Fibroblast of lung (primary cell): Measurements from ENCODE around the gene PC. TPM values are rescaled to one million over a fixed set of nuclear protein-coding genes. Genes with fewer than 3 reads are reported as not detected.
A peak's percentile ranks its signal among the peaks of the same experiment; 100 is the strongest.

Experiments
- DNase-seq, 2 donors: peaks; one replicate each; pipeline versions ENCODE4 v3.0.0 to v3.0.0-alpha.2; 2010; ENCODE audit warnings: low read depth in 2 of 2
- H2AFZ ChIP-seq: 2 replicates; pipeline ENCODE4 v1.5.1; 2012; ENCODE audit warnings: low read length, control low read depth, inconsistent platforms
- H3K27ac ChIP-seq: 2 replicates; pipeline ENCODE4 v1.5.1; 2011; ENCODE audit warnings: low read length, control low read depth; ENCODE audit not compliant: insufficient read depth
- H3K27me3 ChIP-seq: 2 replicates; pipeline ENCODE4 v1.5.1; 2011; ENCODE audit warnings: mild to moderate bottlenecking, low read length; ENCODE audit not compliant: control insufficient read depth, insufficient read depth
- H3K36me3 ChIP-seq: 2 replicates; pipeline ENCODE4 v1.5.1; 2011; ENCODE audit warnings: low read length; ENCODE audit not compliant: control insufficient read depth, insufficient read depth
- H3K4me1 ChIP-seq: 2 replicates; pipeline ENCODE4 v1.5.1; 2011; ENCODE audit warnings: low read length; ENCODE audit not compliant: control insufficient read depth, insufficient read depth; ENCODE audit errors: extremely low read depth
- H3K4me2 ChIP-seq: 2 replicates; pipeline ENCODE4 v1.5.1; 2011; ENCODE audit warnings: low read length, control low read depth; ENCODE audit not compliant: insufficient read depth; ENCODE audit errors: extremely low read depth
- H3K4me3 ChIP-seq, 4 experiments: fragments of 200-600 bp in 1 of 4; sonication (generic) in 1 of 4; replicated peaks in 1 of 4; 2 replicates each; pipeline ENCODE4 v1.5.1; 2011 to 2016; ENCODE audit warnings: low read length in 4 of 4, low read depth in 3 of 4, mild to moderate bottlenecking in 3 of 4, control low read depth in 2 of 4, inconsistent platforms in 1 of 4, mixed read lengths in 1 of 4; ENCODE audit not compliant: insufficient read depth in 1 of 4; ENCODE audit errors: control extremely low read depth in 1 of 4
- H3K79me2 ChIP-seq: 2 replicates; pipeline ENCODE4 v1.5.1; 2012; ENCODE audit warnings: mild to moderate bottlenecking, low read length, inconsistent platforms; ENCODE audit not compliant: control insufficient read depth, insufficient read depth
- H3K9ac ChIP-seq: 2 replicates; pipeline ENCODE4 v1.5.1; 2011; ENCODE audit warnings: mild to moderate bottlenecking, low read length, control low read depth; ENCODE audit not compliant: insufficient read depth
- H3K9me3 ChIP-seq: 2 replicates; pipeline ENCODE4 v1.5.1; 2012; ENCODE audit warnings: low read depth, low read length; ENCODE audit not compliant: control insufficient read depth, insufficient read depth
- H4K20me1 ChIP-seq: 2 replicates; pipeline ENCODE4 v1.5.1; 2011; ENCODE audit warnings: low read length; ENCODE audit not compliant: control insufficient read depth, insufficient read depth; ENCODE audit errors: extremely low read depth
- CTCF ChIP-seq, 2 donors: IDR thresholded peaks in 1 of 2; conservative IDR thresholded peaks in 1 of 2; 1 replicate in 1 of 2; 2 replicates in 1 of 2; pipeline ENCODE4 v1.5.1; 2011 to 2012; ENCODE audit warnings: low read length in 2 of 2, control low read depth in 1 of 2, inconsistent platforms in 1 of 2, low read depth in 1 of 2, mild to moderate bottlenecking in 1 of 2
- EZH2 ChIP-seq: IDR thresholded peaks from 2 replicates; pipeline ENCODE4 v1.5.1; 2012; ENCODE audit warnings: low read length, control low read depth, mild to moderate bottlenecking; ENCODE audit errors: missing control alignments
- polyA plus RNA-seq, 2 donors: library from polyadenylated mRNA; depleted of rRNA in 1 of 2; stranded (reverse) in 1 of 2; unstranded in 1 of 2; fragments of >200 nt; gene quantifications; 2 replicates each; pipeline ENCODE4 v1.2.1, GENCODE V29; 2011 to 2012; ENCODE audit warnings: missing spikeins in 1 of 2
- total RNA-seq: library from RNA; depleted of rRNA; stranded (reverse); fragments of >200 nt; gene quantifications from 2 replicates; pipeline ENCODE4 v1.2.1, GENCODE V29; 2014

Gene PC
- total and polyA plus RNA-seq, 2 donors (not counting 1 experiment from before 2014, with no cell fraction given): 5.1 to 22.8 TPM

GRCh38 chr11:66869567-66869870 lies 88.7 kb downstream of the PC start:
- H3K36me3 ChIP-seq: no peaks in the 10 kb centered on the region
- H4K20me1 ChIP-seq: no peaks in the 10 kb centered on the region
- no peak overlapping the region for H3K27ac ChIP-seq
- no peaks in the 10 kb centered on the region for H3K79me2 ChIP-seq
- no peaks in the 10 kb centered on the region for H3K4me1 ChIP-seq
- H3K9ac ChIP-seq: no peak overlapping the region
- DNase-seq: no peak
- H3K9me3 ChIP-seq: no peaks in the 10 kb centered on the region
- H3K27me3 ChIP-seq: no peaks in the 10 kb centered on the region
- TF ChIP-seq CTCF (conservative IDR thresholded peaks at IDR 0.05 in 1 of 2, IDR thresholded peaks at IDR 0.05 in 1 of 2; ENCODE audit: low read depth in 1 of 2, low read length in 2 of 2): no peak
- TF ChIP-seq EZH2: no peak
- H2AFZ ChIP-seq: no peak overlapping the region
- H3K4me3 ChIP-seq: no peak overlapping the region
- no peak overlapping the region for H3K4me2 ChIP-seq

- no peaks in the 10 kb centered on the region for H3K9me3 ChIP-seq
- H3K27ac ChIP-seq: no peak overlapping the region
- no peak overlapping the region for H3K4me3 ChIP-seq
- no peak for TF ChIP-seq CTCF (conservative IDR thresholded peaks at IDR 0.05 in 1 of 2, IDR thresholded peaks at IDR 0.05 in 1 of 2; ENCODE audit: low read depth in 1 of 2, low read length in 2 of 2)
- H3K4me2 ChIP-seq: no peak overlapping the region
- H3K4me1 ChIP-seq: no peaks in the 10 kb centered on the region
- H4K20me1 ChIP-seq: no peaks in the 10 kb centered on the region
- no peaks in the 10 kb centered on the region for H3K79me2 ChIP-seq
- no peaks in the 10 kb centered on the region for H3K27me3 ChIP-seq
- no peaks in the 10 kb centered on the region for H3K36me3 ChIP-seq
- no peak overlapping the region for H2AFZ ChIP-seq
- no peak overlapping the region for H3K9ac ChIP-seq
- peak in 1 of 2 donors; percentile 15 for DNase-seq
Measured at GRCh38 chr11:66868726-66869566, 89.2 kb downstream of the PC start.

GRCh38 chr11:66868082-66868725 lies 90.0 kb downstream of the PC start:
- Histone ChIP-seq H3K4me2 (no peak overlapping the region), H3K36me3 (peaks cover 2% of the 10 kb centered on the region), H3K9ac (no peak overlapping the region), H3K27me3 (no peaks in the 10 kb centered on the region), H3K4me1 (no peaks in the 10 kb centered on the region), H4K20me1 (no peaks in the 10 kb centered on the region), H3K9me3 (no peaks in the 10 kb centered on the region), H2AFZ (no peak overlapping the region), H3K4me3 (no peak overlapping the region), H3K79me2 (no peaks in the 10 kb centered on the region), H3K27ac (no peak overlapping the region)
- no peak for DNase-seq
- TF ChIP-seq CTCF (conservative IDR thresholded peaks at IDR 0.05 in 1 of 2, IDR thresholded peaks at IDR 0.05 in 1 of 2; ENCODE audit: low read depth in 1 of 2, low read length in 2 of 2): no peak
- no peak for TF ChIP-seq EZH2
